ENCODE measurements around the gene VPS26C.

- TF ChIP-seq, protein P1, sequence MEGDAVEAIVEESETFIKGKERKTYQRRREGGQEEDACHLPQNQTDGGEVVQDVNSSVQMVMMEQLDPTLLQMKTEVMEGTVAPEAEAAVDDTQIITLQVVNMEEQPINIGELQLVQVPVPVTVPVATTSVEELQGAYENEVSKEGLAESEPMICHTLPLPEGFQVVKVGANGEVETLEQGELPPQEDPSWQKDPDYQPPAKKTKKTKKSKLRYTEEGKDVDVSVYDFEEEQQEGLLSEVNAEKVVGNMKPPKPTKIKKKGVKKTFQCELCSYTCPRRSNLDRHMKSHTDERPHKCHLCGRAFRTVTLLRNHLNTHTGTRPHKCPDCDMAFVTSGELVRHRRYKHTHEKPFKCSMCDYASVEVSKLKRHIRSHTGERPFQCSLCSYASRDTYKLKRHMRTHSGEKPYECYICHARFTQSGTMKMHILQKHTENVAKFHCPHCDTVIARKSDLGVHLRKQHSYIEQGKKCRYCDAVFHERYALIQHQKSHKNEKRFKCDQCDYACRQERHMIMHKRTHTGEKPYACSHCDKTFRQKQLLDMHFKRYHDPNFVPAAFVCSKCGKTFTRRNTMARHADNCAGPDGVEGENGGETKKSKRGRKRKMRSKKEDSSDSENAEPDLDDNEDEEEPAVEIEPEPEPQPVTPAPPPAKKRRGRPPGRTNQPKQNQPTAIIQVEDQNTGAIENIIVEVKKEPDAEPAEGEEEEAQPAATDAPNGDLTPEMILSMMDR (IDR thresholded peaks at IDR 0.05) = no peak
- TF ChIP-seq POLR2AphosphoS5 (IDR thresholded peaks at IDR 0.05; ENCODE audit: low read depth, low read length) = no peak
These were observed 1.0 kb upstream of the VPS26C start for GRCh38 chr21:37268186-37268503.

All from Panc1 (cell line).